Adrenal gland (tissue), 5 donors: ENCODE results near the gene DCUN1D2.

ENCODE experiments used
- CTCF ChIP-seq, 6 experiments: fragments of 450-650 bp in 4 of 6; fragments of 200-600 bp in 2 of 6; sonication (generic) in 1 of 6; IDR thresholded peaks; 1 replicate in 5 of 6; 2 replicates in 1 of 6; pipeline versions ENCODE4 v1.5.1 to v1.8.0; 2016 to 2021; ENCODE audit warnings: antibody characterized with exemption in 6 of 6, mild to moderate bottlenecking in 2 of 6, moderate library complexity in 1 of 6
- POLR2A ChIP-seq, 2 donors: fragments of 450-650 bp; IDR thresholded peaks; one replicate each; pipeline ENCODE4 v1.6.1; 2017; ENCODE audit warnings: antibody characterized with exemption in 2 of 2, mild to moderate bottlenecking in 2 of 2, moderate library complexity in 1 of 2
- donor health status: DM: no; HTN: no; CAD: no.

- TF ChIP-seq CTCF (IDR thresholded peaks at IDR 0.05) (no peak), POLR2A (IDR thresholded peaks at IDR 0.05) (no peak)
These were observed 61.5 kb downstream of the DCUN1D2 start for GRCh38 chr13:113428871-113429607.
